ENCODE measurements around the gene FALEC. TPM values are rescaled to one million over a fixed set of nuclear protein-coding genes. Genes with fewer than 3 reads are reported as not detected.
A peak's percentile ranks its signal among the peaks of the same experiment; 100 is the strongest.

Gene FALEC
- total RNA-seq: not detected in 2 replicates

- peak within 1 kb of the TSS; percentile 72 for H3K4me3 ChIP-seq (ENCODE audit: low read depth, low read length)
- no peak for DNase-seq (ENCODE audit: low read depth)
- TF ChIP-seq CTCF (conservative IDR thresholded peaks at IDR 0.05; ENCODE audit: low read depth, low read length): no peak
Observed at GRCh38 chr1:150515328-150516049, at the start of gene FALEC. Gene FALEC (plus strand): TSS chr1:150515752.

GRCh38 chr1:150466964-150467363 lies 48.6 kb upstream of the FALEC start:
- no peak for TF ChIP-seq CTCF (conservative IDR thresholded peaks at IDR 0.05; ENCODE audit: low read depth, low read length)
- no peak overlapping the region for H3K4me3 ChIP-seq (ENCODE audit: low read depth, low read length)
- no peak for DNase-seq (ENCODE audit: low read depth)

- TF ChIP-seq CTCF (conservative IDR thresholded peaks at IDR 0.05; ENCODE audit: low read depth, low read length): no peak
- DNase-seq (ENCODE audit: low read depth): no peak
Observed at GRCh38 chr1:150469291-150469690, 46.3 kb upstream of the FALEC start.

GRCh38 chr1:150472601-150473200 lies 42.9 kb upstream of the FALEC start:
- DNase-seq (ENCODE audit: low read depth): no peak
- no peak for TF ChIP-seq CTCF (conservative IDR thresholded peaks at IDR 0.05; ENCODE audit: low read depth, low read length)
- H3K4me3 ChIP-seq (ENCODE audit: low read depth, low read length): no peak overlapping the region

More at GRCh38 chr1:150469291-150469690, 46.3 kb upstream of the FALEC start:
- no peak overlapping the region for H3K4me3 ChIP-seq (ENCODE audit: low read depth, low read length)

GRCh38 chr1:150473659-150474058 lies 41.9 kb upstream of the FALEC start:
- no peak for DNase-seq (ENCODE audit: low read depth)
- H3K4me3 ChIP-seq (ENCODE audit: low read depth, low read length): no peak overlapping the region
- no peak for TF ChIP-seq CTCF (conservative IDR thresholded peaks at IDR 0.05; ENCODE audit: low read depth, low read length)

- no peak for DNase-seq (ENCODE audit: low read depth)
- no peak overlapping the region for H3K4me3 ChIP-seq (ENCODE audit: low read depth, low read length)
- TF ChIP-seq CTCF (conservative IDR thresholded peaks at IDR 0.05; ENCODE audit: low read depth, low read length): no peak
Observed at GRCh38 chr1:150474869-150475268, 40.7 kb upstream of the FALEC start.

GRCh38 chr1:150476754-150477153 lies 38.8 kb upstream of the FALEC start:
- no peak for DNase-seq (ENCODE audit: low read depth)
- no peak for TF ChIP-seq CTCF (conservative IDR thresholded peaks at IDR 0.05; ENCODE audit: low read depth, low read length)
- no peak overlapping the region for H3K4me3 ChIP-seq (ENCODE audit: low read depth, low read length)
